GM12801 (cell line): ENCODE results near the gene PHF21B.

Experiments
- CTCF ChIP-seq: IDR thresholded peaks from one replicate; pipeline ENCODE4 v1.5.1; 2011; ENCODE audit warnings: control low read depth; ENCODE audit not compliant: insufficient read length; ENCODE audit errors: extremely low read depth

Gene PHF21B

GRCh38 chr22:44878483-44879300, 131.1 kb downstream of the PHF21B start:
- TF ChIP-seq CTCF, result no peak

GRCh38 chr22:44876921-44877320, 132.9 kb downstream of the PHF21B start:
- no peak for TF ChIP-seq CTCF

- no peak for TF ChIP-seq CTCF
These were observed 138.0 kb downstream of the PHF21B start for GRCh38 chr22:44871782-44872181.

- no peak for TF ChIP-seq CTCF
These were observed 139.8 kb downstream of the PHF21B start for GRCh38 chr22:44870021-44870420.

- no peak for TF ChIP-seq CTCF
These were observed 140.6 kb downstream of the PHF21B start for GRCh38 chr22:44869196-44869595.

- TF ChIP-seq CTCF, result no peak
These were observed 144.4 kb downstream of the PHF21B start for GRCh38 chr22:44865193-44866057.
